Activated CD8-positive, alpha-beta T cell treated with anti-CD3 and anti-CD28 coated beads, Interleukin-2, amount 10 ng/mL, durations not matched to agents 7 days and 5 days (primary cell): Measurements from ENCODE around the gene MTUS2. TPM values are rescaled to one million over a fixed set of nuclear protein-coding genes. Genes with fewer than 3 reads are reported as not detected.

Source experiments
- ATAC-seq: fragments of 150-1000 bp; cut with Tn5 transposase; one replicate; pipeline ENCODE4 v1.10.0; 2021; ENCODE audit warnings: moderate library complexity
- CTCF ChIA-PET: fragments of 350-600 bp; sonication (Branson Sonifier 250); formaldehyde crosslinking; loops from one replicate; lab custom pipeline; 2021; ENCODE audit warnings: antibody characterized with exemption; lab: Charles Lee
- POLR2A ChIA-PET: fragments of 350-600 bp; sonication (Branson Sonifier 250); formaldehyde crosslinking; loops from one replicate; lab custom pipeline; 2021; ENCODE audit warnings: antibody characterized with exemption; lab: Charles Lee
- DNase-seq: peaks from one replicate; pipeline ENCODE4 v3.0.0-alpha.2; 2020
- H3K27ac Mint-ChIP-seq: one replicate; pipeline ENCODE4 v1.8.0; 2021; ENCODE audit warnings: mild to moderate bottlenecking, mixed read lengths
- H3K27me3 Mint-ChIP-seq: one replicate; pipeline ENCODE4 v1.8.0; 2021; ENCODE audit warnings: low read depth, mixed read lengths
- H3K36me3 Mint-ChIP-seq: one replicate; pipeline ENCODE4 v1.8.0; 2021; ENCODE audit warnings: low read depth, mixed read lengths
- H3K4me1 Mint-ChIP-seq: one replicate; pipeline ENCODE4 v1.8.0; 2021; ENCODE audit warnings: low read depth, mixed read lengths
- H3K4me3 Mint-ChIP-seq: one replicate; pipeline ENCODE4 v1.8.0; 2021; ENCODE audit warnings: mild to moderate bottlenecking, mixed read lengths
- H3K9me3 Mint-ChIP-seq: one replicate; pipeline ENCODE4 v1.8.0; 2022; ENCODE audit warnings: mixed read lengths; ENCODE audit not compliant: insufficient read depth
- total RNA-seq, 2 experiments: library from RNA; stranded (reverse); gene quantifications; one replicate each; pipeline ENCODE4 v1.2.3, GENCODE V29; 2021

The MTUS2 gene
- total RNA-seq, 2 experiments from 2014 or later, result not detected

DNA sequence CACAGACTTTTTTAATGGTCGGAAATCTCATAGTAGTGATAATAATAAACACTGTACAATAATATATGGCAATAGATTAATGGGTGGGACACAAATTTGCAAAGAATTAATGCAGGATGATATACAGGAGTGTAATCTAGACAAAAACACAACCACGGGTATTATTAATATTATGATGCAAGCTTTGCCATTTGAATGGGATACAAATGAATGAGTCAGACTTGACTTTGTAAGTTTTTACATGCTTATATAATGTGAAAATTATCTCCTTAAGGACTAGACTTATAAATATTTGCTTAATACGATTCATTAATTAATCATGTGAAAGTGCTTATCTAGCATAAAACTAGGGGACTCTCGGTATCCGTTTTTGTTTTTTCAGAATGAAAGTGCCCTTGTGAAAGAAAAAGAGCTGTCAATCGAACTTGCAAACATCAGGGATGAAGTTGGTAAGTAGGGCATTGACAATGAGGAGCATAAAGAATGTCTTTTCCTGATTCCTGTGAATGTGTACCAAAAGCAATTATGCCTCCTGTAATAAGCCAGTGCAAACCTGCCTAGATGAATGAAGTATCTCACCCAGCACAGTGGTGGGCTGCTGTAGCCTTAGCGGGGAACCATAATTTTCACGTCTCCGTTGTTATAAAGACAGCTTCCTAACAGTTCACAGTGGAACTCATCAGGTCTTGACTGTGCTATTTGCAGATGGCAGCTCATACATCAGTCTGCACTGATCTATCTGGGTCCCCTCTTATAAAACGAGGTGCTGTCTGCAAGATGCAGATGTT, 619.7 kb downstream of the MTUS2 start:
- DNase-seq, result no peak
- POLR2A ChIA-PET, result no interaction called here
- no peak overlapping the region for H3K4me3 Mint-ChIP-seq
- H3K9me3 Mint-ChIP-seq, result no peaks in the 10 kb centered on the region
- CTCF ChIA-PET, result no interaction called here
- ATAC-seq, result no peak
- H3K27me3 Mint-ChIP-seq, result peaks cover 2% of the 10 kb centered on the region
- no peaks in the 10 kb centered on the region for H3K4me1 Mint-ChIP-seq
- H3K27ac Mint-ChIP-seq, result no peak overlapping the region
- H3K36me3 Mint-ChIP-seq, result no peaks in the 10 kb centered on the region

DNA sequence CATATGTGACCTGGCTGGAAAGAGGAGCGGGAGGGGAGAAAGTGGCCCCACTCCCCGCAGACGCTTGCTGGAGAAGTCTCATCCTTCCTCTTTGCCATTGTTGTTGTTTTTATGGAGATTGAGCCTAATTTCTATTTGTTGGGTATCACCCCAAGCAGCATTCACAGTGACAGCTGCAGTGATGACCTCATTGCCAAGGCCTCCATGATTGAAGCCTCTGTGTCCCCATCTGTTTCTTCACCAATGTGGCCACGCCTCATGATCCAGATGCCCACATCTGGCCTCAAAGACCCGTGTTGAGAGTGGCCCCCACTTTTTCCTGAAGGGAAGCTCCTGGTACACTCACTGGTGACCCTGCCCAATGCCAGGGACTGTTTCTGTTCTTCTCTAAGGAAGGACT, 621.2 kb downstream of the MTUS2 start:
- ChIA-PET POLR2A (no interaction called here), CTCF (no interaction called here)
- ATAC-seq (no peak), DNase-seq (no peak)
- Mint-ChIP-seq H3K36me3 (no peaks in the 10 kb centered on the region), H3K27ac (no peak overlapping the region), H3K9me3 (no peaks in the 10 kb centered on the region), H3K27me3 (peaks cover 3% of the 10 kb centered on the region), H3K4me1 (no peaks in the 10 kb centered on the region), H3K4me3 (no peak overlapping the region)

DNA sequence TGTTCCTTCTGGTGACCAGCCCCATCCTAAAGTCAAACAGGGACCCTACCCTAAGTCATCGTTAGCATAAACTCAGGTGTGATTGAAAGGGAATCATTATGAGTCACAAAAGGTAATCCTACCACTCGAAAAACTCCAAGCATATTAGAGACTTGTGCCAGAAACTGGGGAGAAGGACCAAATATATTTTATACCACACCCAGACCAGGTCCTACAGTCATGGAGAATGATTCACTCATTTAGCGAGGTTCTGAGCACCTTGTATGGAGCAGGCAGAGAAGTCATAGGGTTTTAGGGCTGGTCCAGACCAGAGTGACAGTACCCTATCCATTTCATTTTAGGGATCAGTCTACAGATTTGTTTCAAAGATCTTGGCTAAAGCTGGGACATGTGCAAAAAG, 625.9 kb downstream of the MTUS2 start:
- Mint-ChIP-seq H3K36me3 (no peaks in the 10 kb centered on the region), H3K27me3 (peaks cover 6% of the 10 kb centered on the region), H3K4me3 (no peak overlapping the region), H3K9me3 (no peaks in the 10 kb centered on the region), H3K4me1 (no peaks in the 10 kb centered on the region), H3K27ac (no peak overlapping the region)
- no peak for DNase-seq
- ATAC-seq, result no peak
- ChIA-PET POLR2A (no interaction called here), CTCF (no interaction called here)

DNA sequence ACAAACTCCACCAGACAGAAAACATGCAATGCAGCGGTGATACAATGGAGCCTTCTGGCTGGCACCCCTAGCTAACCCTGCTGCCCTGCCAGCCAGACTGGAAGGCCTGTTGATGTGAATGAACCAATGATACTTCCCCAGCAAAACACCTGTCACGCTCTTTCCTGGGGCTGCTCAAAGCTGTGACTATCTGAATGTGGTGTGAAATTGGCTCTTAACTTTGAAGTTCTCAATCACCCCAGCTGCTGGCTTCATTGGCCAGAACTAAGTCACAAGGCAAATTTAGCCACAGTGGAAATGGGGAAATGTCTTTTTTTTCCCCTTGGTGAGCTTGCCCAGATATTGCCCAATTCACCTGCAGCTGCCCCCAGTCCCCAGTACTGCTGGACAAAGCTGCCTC, 628.0 kb downstream of the MTUS2 start:
- Mint-ChIP-seq H3K4me1 (no peaks in the 10 kb centered on the region), H3K9me3 (no peaks in the 10 kb centered on the region), H3K27me3 (peaks cover 11% of the 10 kb centered on the region), H3K27ac (no peak overlapping the region), H3K36me3 (no peaks in the 10 kb centered on the region), H3K4me3 (no peak overlapping the region)
- no peak for DNase-seq
- CTCF ChIA-PET, result no interaction called here
- POLR2A ChIA-PET, result no interaction called here
- no peak for ATAC-seq

DNA sequence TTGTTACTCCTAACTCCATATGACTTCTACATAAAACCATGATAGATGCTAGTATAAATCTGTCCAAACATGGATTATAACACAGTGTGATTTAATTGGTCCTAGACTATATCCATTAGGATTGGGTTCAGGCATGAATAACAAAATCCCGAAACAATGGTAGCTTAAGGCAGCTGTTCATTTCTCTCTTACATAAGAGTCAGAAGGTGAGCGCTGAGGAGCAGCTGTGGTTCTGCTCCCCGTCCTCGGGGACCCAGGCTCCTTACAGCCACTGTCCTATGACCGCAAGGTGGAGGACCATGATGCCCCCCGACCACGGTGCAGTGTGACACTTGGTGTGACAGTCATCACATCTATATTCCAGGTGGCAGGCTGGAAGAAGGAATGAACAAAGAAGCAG, 629.6 kb downstream of the MTUS2 start:
- H3K27me3 Mint-ChIP-seq, result peaks cover 19% of the 10 kb centered on the region
- no peaks in the 10 kb centered on the region for H3K9me3 Mint-ChIP-seq
- CTCF ChIA-PET, result no interaction called here
- H3K36me3 Mint-ChIP-seq, result no peaks in the 10 kb centered on the region
- no peak for DNase-seq
- H3K4me1 Mint-ChIP-seq, result no peaks in the 10 kb centered on the region
- H3K4me3 Mint-ChIP-seq, result no peak overlapping the region
- H3K27ac Mint-ChIP-seq, result no peak overlapping the region
- POLR2A ChIA-PET, result no interaction called here
- no peak for ATAC-seq

DNA sequence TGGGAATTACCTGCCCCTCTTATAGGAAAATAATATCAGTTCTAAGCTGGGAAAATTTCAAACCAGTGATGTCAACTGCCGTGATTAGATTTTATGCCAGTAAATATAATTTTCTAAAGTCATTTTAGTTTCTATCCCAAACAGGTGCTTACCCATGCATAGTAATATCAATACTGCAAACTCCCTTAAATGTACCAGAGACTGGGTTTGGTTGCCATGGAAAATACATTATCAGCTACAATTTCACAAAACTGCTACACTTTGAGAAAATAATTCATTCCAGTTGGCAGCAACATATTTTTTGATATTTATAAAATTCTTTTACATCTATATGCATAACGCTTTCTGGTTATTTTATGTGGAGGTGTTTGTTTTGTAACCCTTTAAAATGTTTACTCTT, 631.8 kb downstream of the MTUS2 start:
- ChIA-PET CTCF (interaction anchor here (0.7 kb wide), 1 partner anchor 262 kb away, joined by 3 read pairs; no protein-coding TSS in a partner anchor), POLR2A (no interaction called here)
- H3K4me1 Mint-ChIP-seq, result no peaks in the 10 kb centered on the region

DNA sequence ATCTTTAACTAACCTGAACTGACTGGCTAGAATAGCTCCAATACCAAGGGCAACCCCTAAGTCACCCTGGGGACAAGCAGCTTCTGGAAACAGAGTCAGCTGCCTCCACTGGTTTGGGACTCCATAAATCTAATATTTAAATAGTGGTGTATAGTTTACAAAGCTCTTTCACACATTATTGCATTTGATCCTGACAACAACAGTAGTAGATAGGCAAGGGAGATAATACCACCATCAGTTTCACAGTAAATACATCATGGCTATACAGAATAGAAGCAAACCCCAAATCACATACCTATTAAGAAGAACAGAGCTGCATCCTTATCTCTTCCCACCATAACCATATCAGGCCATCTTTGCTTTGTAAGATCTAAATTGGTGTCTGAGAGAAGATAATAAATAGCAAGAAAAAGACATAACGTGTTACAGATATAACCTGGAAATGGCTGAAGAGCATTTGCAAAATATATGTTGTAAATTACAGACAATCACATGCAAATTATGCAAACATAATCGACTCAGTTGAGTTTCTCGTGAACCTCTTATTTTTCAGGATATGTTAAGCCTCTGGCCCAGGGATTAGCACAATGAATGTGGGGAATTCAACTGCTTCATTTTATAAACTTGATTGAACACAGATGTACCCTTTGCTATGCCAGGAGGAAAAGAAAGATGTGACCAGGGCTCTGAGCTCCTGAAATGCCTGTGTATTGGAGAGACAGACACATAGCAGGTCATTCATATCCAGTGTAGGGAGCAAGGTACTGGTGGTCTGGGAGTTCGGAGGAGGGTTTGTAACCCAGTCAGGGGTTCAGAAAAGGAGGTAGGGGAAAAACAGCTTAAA, 632.9 kb downstream of the MTUS2 start:
- no peaks in the 10 kb centered on the region for H3K4me1 Mint-ChIP-seq
- no peaks in the 10 kb centered on the region for H3K9me3 Mint-ChIP-seq
- DNase-seq (no peak), ATAC-seq (no peak)
- H3K27ac Mint-ChIP-seq, result no peak overlapping the region
- ChIA-PET CTCF (interaction anchor here (1.4 kb wide), 1 partner anchor 19 kb away, joined by 5 read pairs; no protein-coding TSS in a partner anchor), POLR2A (no interaction called here)
- peaks cover 20% of the 10 kb centered on the region for H3K27me3 Mint-ChIP-seq
- H3K36me3 Mint-ChIP-seq, result no peaks in the 10 kb centered on the region
- H3K4me3 Mint-ChIP-seq, result no peak overlapping the region

More for the DNA sequence above, 631.8 kb downstream of the MTUS2 start:
- Mint-ChIP-seq H3K4me3 (no peak overlapping the region), H3K9me3 (no peaks in the 10 kb centered on the region), H3K36me3 (no peaks in the 10 kb centered on the region), H3K27me3 (peaks cover 20% of the 10 kb centered on the region), H3K27ac (no peak overlapping the region)
- DNase-seq (no peak), ATAC-seq (no peak)

DNA sequence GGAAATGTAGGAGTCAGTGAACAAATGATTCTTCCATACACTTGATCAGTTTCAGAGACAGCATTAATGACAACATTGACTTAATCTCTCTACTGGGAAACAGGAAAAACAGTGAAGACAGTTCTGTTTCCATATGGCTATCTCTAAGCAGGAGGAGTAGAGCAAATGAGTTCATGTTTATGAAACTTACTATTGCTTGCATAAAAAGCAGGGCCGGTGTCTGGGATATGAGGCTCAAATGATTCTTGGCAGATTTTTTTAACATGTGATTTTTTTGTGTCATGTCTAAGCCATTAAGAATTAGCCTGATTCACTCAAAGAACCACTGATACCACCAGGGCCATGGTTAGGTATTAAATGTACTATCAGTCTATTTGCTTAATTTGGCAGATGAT, 633.5 kb downstream of the MTUS2 start:
- H3K36me3 Mint-ChIP-seq, result no peaks in the 10 kb centered on the region
- peaks cover 20% of the 10 kb centered on the region for H3K27me3 Mint-ChIP-seq
- no peak for ATAC-seq
- ChIA-PET CTCF (interaction anchor here (1.1 to 1.4 kb wide), 2 partner anchors 18 kb away, joined by 3 to 5 read pairs; no protein-coding TSS in a partner anchor), POLR2A (no interaction called here)
- no peak overlapping the region for H3K4me3 Mint-ChIP-seq
- no peaks in the 10 kb centered on the region for H3K4me1 Mint-ChIP-seq
- H3K9me3 Mint-ChIP-seq, result no peaks in the 10 kb centered on the region
- H3K27ac Mint-ChIP-seq, result no peak overlapping the region
- DNase-seq, result no peak

DNA sequence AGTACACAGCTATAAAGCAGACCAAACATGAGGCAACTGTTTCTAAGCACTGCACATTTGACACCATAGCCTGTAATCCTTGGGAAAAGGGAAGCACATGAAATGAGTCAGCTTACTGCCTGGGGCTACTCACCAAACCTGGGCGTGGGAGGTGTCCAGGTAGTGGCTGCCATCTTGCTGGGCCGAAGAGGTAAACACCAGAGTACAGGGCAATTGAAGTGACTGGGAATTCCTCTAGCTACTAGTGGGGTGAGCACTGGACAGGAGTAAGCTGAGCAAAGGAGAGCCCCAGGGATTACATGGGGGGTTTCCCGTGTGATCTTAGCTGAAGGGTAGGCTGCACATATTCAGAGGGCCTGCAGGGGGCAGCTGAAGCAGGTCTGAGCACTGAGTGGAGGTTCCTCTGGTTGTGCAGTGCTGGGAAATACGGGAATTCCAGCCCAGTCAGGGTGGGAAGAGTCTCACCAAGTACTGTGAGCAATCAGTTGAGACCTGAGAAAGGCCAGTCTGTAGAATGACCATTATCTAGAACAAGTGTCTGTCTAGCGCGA, 634.9 kb downstream of the MTUS2 start:
- H3K4me1 Mint-ChIP-seq, result no peaks in the 10 kb centered on the region
- no peak overlapping the region for H3K4me3 Mint-ChIP-seq
- H3K9me3 Mint-ChIP-seq, result no peaks in the 10 kb centered on the region
- H3K36me3 Mint-ChIP-seq, result no peaks in the 10 kb centered on the region
- ChIA-PET CTCF (interaction anchor here (0.8 to 1.4 kb wide), 4 partner anchors 11 to 255 kb away, joined by 3 read pairs; no protein-coding TSS in a partner anchor), POLR2A (no interaction called here)
- DNase-seq (no peak), ATAC-seq (no peak)
- H3K27me3 Mint-ChIP-seq, result peaks cover 20% of the 10 kb centered on the region
- no peak overlapping the region for H3K27ac Mint-ChIP-seq

DNA sequence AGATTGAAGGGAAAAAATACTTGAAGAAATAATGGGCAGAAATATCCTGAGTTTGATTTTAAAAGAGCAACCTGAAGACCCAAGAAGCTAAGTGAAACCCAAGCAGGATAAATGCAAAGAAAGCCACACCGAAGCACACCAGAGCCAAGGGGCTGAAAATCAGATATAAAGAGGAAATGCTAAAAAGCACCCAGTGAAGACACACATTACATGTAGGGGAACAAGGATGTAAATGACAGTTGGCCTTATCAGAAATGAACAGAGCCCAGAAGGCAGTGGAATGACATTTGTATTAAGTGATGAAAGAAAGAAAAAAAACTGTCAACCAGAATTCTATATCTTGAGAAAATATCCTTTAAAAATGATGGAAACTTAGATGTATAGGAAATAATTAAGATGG, 636.3 kb downstream of the MTUS2 start:
- H3K4me1 Mint-ChIP-seq, result no peaks in the 10 kb centered on the region
- peaks cover 19% of the 10 kb centered on the region for H3K27me3 Mint-ChIP-seq
- ATAC-seq (no peak), DNase-seq (no peak)
- H3K27ac Mint-ChIP-seq, result no peak overlapping the region
- no peaks in the 10 kb centered on the region for H3K9me3 Mint-ChIP-seq
- ChIA-PET CTCF (no interaction called here), POLR2A (no interaction called here)
- H3K4me3 Mint-ChIP-seq, result no peak overlapping the region
- no peaks in the 10 kb centered on the region for H3K36me3 Mint-ChIP-seq

DNA sequence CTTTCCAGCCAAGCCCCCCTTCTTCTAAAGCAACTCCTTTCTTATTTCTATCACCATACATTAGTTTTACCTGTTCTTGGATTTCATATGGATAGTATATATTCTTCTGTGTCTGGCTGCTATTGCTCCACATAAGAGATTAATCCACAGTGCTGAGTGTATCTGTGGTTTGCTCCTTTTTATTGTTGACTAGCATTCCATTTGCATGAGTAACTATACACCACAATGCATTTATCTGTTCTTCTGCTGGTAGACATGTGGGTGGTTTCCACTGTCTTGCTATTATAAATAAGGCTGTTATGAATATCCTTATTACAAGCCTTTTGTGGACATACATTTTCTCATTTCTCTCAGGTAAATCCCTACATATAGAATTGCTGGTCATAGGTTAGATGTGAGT, 637.2 kb downstream of the MTUS2 start:
- H3K4me1 Mint-ChIP-seq, result no peaks in the 10 kb centered on the region

DNA sequence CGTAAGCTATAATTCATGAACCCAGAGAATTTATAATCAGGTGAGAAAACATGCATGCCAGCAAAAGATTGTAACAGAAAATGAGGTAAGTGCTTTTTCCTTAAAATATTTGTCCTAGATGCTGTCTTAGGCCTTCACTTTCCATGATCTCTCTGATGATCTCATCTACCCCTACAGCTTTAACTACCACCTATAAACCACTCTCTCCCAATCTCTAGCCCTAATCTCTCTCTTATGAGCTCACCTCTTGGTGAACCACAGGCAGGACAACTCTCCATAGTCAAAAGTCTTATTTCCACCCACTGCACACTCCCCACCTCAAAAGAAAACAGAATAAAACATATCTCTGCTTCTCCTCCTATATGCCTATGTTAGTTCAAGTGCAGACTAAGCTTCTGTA, 638.3 kb downstream of the MTUS2 start:
- Mint-ChIP-seq H3K36me3 (no peaks in the 10 kb centered on the region), H3K9me3 (no peaks in the 10 kb centered on the region), H3K4me1 (no peaks in the 10 kb centered on the region), H3K27ac (no peak overlapping the region), H3K4me3 (no peak overlapping the region), H3K27me3 (peaks cover 13% of the 10 kb centered on the region)
- ChIA-PET CTCF (no interaction called here), POLR2A (no interaction called here)
- DNase-seq (no peak), ATAC-seq (no peak)

More for the DNA sequence above, 637.2 kb downstream of the MTUS2 start:
- no peak overlapping the region for H3K27ac Mint-ChIP-seq
- CTCF ChIA-PET, result no interaction called here
- DNase-seq (no peak), ATAC-seq (no peak)
- POLR2A ChIA-PET, result no interaction called here
- H3K36me3 Mint-ChIP-seq, result no peaks in the 10 kb centered on the region
- no peaks in the 10 kb centered on the region for H3K9me3 Mint-ChIP-seq
- H3K4me3 Mint-ChIP-seq, result no peak overlapping the region
- H3K27me3 Mint-ChIP-seq, result peaks cover 19% of the 10 kb centered on the region
